ENCODE results near the gene SPACA7. TPM values are rescaled to one million over a fixed set of nuclear protein-coding genes. Genes with fewer than 3 reads are reported as not detected.

SPACA7 gene
- total and polyA plus RNA-seq, 10 of the 15 experiments (the other 5 are each of a cell fraction or from before 2014, with no cell fraction given): not detected

- in situ Hi-C loops (cut with MboI) (no loop called here), intact Hi-C loops (cut with micrococcal nuclease; ENCODE audit: unreplicated experiment) (no loop called here)
- ChIA-PET SMC1A (ENCODE audit: uncharacterized antibody, unreplicated experiment) (no interaction called here), RAD21 (ENCODE audit: unreplicated experiment) (no interaction called here), CTCF (no interaction called here), POLR2A (no interaction called here)
- 64% methylated on average over 29 of the region's 29 CpGs for WGBS (ENCODE audit: insufficient coverage, insufficient replicate concordance, low lambda C conversion rate, missing lambda C conversion rate)
- H2AFZ ChIP-seq (ENCODE audit: control insufficient read depth, low read depth, low read length): no peak overlapping the region
- H3K27ac ChIP-seq (ENCODE audit: control insufficient read depth, insufficient read depth): no peak overlapping the region
- no peak overlapping the region for H3K4me3 ChIP-seq
- no peaks in the 10 kb centered on the region for H3K79me2 ChIP-seq (ENCODE audit: control insufficient read depth, insufficient read depth, low read length)
- FAIRE-seq (no peak), DNase-seq (ENCODE audit: low read depth, low spot score) (no peak), ATAC-seq (no peak)
- BruUV-seq (replicated peaks): no TSS peak
- H3K36me3 ChIP-seq (ENCODE audit: control insufficient read depth in 2 of 2, insufficient read depth in 2 of 2, low read length in 1 of 2): no peaks in the 10 kb centered on the region
- H3K4me2 ChIP-seq (ENCODE audit: control insufficient read depth, insufficient read depth): no peak overlapping the region
- no peaks in the 10 kb centered on the region for H3K4me1 ChIP-seq (ENCODE audit: control insufficient read depth, insufficient read depth, low read length)
- no peak overlapping the region for H3K9ac ChIP-seq (ENCODE audit: control insufficient read depth, insufficient read depth, low read length)
- TF ChIP-seq, protein P1, sequence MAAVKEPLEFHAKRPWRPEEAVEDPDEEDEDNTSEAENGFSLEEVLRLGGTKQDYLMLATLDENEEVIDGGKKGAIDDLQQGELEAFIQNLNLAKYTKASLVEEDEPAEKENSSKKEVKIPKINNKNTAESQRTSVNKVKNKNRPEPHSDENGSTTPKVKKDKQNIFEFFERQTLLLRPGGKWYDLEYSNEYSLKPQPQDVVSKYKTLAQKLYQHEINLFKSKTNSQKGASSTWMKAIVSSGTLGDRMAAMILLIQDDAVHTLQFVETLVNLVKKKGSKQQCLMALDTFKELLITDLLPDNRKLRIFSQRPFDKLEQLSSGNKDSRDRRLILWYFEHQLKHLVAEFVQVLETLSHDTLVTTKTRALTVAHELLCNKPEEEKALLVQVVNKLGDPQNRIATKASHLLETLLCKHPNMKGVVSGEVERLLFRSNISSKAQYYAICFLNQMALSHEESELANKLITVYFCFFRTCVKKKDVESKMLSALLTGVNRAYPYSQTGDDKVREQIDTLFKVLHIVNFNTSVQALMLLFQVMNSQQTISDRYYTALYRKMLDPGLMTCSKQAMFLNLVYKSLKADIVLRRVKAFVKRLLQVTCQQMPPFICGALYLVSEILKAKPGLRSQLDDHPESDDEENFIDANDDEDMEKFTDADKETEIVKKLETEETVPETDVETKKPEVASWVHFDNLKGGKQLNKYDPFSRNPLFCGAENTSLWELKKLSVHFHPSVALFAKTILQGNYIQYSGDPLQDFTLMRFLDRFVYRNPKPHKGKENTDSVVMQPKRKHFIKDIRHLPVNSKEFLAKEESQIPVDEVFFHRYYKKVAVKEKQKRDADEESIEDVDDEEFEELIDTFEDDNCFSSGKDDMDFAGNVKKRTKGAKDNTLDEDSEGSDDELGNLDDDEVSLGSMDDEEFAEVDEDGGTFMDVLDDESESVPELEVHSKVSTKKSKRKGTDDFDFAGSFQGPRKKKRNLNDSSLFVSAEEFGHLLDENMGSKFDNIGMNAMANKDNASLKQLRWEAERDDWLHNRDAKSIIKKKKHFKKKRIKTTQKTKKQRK (IDR thresholded peaks at IDR 0.05; ENCODE audit: low read depth, low read length): no peak
- no peak for TF ChIP-seq EED (IDR thresholded peaks at IDR 0.05; ENCODE audit: low read depth)
- H3K9me3 ChIP-seq (replicated peaks; ENCODE audit: control insufficient read depth, insufficient read depth, low read length): no peaks in the 10 kb centered on the region
- no peaks in the 10 kb centered on the region for H4K20me1 ChIP-seq (ENCODE audit: control insufficient read depth, insufficient read depth)
- 0 out of 4 replicates have a peak, but pooled peaks cover 0 to 1% of the 10 kb centered on the region in 2 experiments for H3K27me3 ChIP-seq (replicated peaks in 1 of 2; ENCODE audit: control insufficient read depth in 2 of 2, insufficient read depth in 2 of 2, low read length in 1 of 2)
Measured at GRCh38 chr13:112341976-112342735, 34.0 kb upstream of the SPACA7 start.

GRCh38 chr13:112342841-112343361 lies 33.3 kb upstream of the SPACA7 start:
- ATAC-seq (no peak), DNase-seq (ENCODE audit: low read depth, low spot score) (no peak), FAIRE-seq (no peak)
- ChIA-PET POLR2A (no interaction called here), RAD21 (ENCODE audit: unreplicated experiment) (no interaction called here), SMC1A (ENCODE audit: uncharacterized antibody, unreplicated experiment) (no interaction called here), CTCF (no interaction called here)
- no peaks in the 10 kb centered on the region for H3K36me3 ChIP-seq (ENCODE audit: control insufficient read depth in 2 of 2, insufficient read depth in 2 of 2, low read length in 1 of 2)
- H3K79me2 ChIP-seq (ENCODE audit: control insufficient read depth, insufficient read depth, low read length): no peaks in the 10 kb centered on the region
- no TSS peak for BruUV-seq (replicated peaks)
- no peak overlapping the region for H3K4me2 ChIP-seq (ENCODE audit: control insufficient read depth, insufficient read depth)
- H3K27ac ChIP-seq (ENCODE audit: control insufficient read depth, insufficient read depth): no peak overlapping the region
- in situ Hi-C loops (cut with MboI): no loop called here
- H2AFZ ChIP-seq (ENCODE audit: control insufficient read depth, low read depth, low read length): no peak overlapping the region
- H3K4me3 ChIP-seq: no peak overlapping the region
- intact Hi-C loops (cut with micrococcal nuclease; ENCODE audit: unreplicated experiment): no loop called here
- no peaks in the 10 kb centered on the region for H3K4me1 ChIP-seq (ENCODE audit: control insufficient read depth, insufficient read depth, low read length)
- H3K9ac ChIP-seq (ENCODE audit: control insufficient read depth, insufficient read depth, low read length): no peak overlapping the region
- H3K9me3 ChIP-seq (replicated peaks; ENCODE audit: control insufficient read depth, insufficient read depth, low read length): no peaks in the 10 kb centered on the region
- H3K27me3 ChIP-seq (replicated peaks in 1 of 2; ENCODE audit: control insufficient read depth in 2 of 2, insufficient read depth in 2 of 2, low read length in 1 of 2): 0 out of 4 replicates have a peak, but pooled peaks cover 0 to 1% of the 10 kb centered on the region in 2 experiments
- WGBS (ENCODE audit: insufficient coverage, insufficient replicate concordance, low lambda C conversion rate, missing lambda C conversion rate): 74% methylated on average over 24 of the region's 50 CpGs
- no peaks in the 10 kb centered on the region for H4K20me1 ChIP-seq (ENCODE audit: control insufficient read depth, insufficient read depth)
- TF ChIP-seq, protein P2, sequence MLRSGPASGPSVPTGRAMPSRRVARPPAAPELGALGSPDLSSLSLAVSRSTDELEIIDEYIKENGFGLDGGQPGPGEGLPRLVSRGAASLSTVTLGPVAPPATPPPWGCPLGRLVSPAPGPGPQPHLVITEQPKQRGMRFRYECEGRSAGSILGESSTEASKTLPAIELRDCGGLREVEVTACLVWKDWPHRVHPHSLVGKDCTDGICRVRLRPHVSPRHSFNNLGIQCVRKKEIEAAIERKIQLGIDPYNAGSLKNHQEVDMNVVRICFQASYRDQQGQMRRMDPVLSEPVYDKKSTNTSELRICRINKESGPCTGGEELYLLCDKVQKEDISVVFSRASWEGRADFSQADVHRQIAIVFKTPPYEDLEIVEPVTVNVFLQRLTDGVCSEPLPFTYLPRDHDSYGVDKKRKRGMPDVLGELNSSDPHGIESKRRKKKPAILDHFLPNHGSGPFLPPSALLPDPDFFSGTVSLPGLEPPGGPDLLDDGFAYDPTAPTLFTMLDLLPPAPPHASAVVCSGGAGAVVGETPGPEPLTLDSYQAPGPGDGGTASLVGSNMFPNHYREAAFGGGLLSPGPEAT (IDR thresholded peaks at IDR 0.05; ENCODE audit: low read depth): no peak
- TF ChIP-seq ZNF592 (IDR thresholded peaks at IDR 0.05): no peak
- TF ChIP-seq EGR1 (IDR thresholded peaks at IDR 0.05; ENCODE audit: borderline replicate concordance in 1 of 2, low read depth in 2 of 2, low read length in 2 of 2): no peak
- TF ChIP-seq IRF4 (IDR thresholded peaks at IDR 0.05; ENCODE audit: low read depth, low read length): no peak
